HTR-8/SVneo (cell line): ENCODE measurements around the gene EXD1.
"Not testable (repeated sequence)": the region's sequence is repeated elsewhere in the genome, so short reads cannot be mapped to it uniquely, and the experiment has no call there.

ENCODE experiments used
- DNase-seq: peaks from one replicate; pipeline ENCODE4 v3.0.0; 2011; ENCODE audit warnings: low spot score, mixed read lengths; ENCODE audit not compliant: insufficient read length
- FAIRE-seq: peaks from 2 replicates; lab custom pipeline; 2011; peaks lifted over from hg19 to GRCh38; lab: Jason Lieb, UNC

Gene EXD1

GRCh38 chr15:41235228-41235627 lies 4.7 kb upstream of the EXD1 start:
- not testable (repeated sequence) for DNase-seq, FAIRE-seq

DNA sequence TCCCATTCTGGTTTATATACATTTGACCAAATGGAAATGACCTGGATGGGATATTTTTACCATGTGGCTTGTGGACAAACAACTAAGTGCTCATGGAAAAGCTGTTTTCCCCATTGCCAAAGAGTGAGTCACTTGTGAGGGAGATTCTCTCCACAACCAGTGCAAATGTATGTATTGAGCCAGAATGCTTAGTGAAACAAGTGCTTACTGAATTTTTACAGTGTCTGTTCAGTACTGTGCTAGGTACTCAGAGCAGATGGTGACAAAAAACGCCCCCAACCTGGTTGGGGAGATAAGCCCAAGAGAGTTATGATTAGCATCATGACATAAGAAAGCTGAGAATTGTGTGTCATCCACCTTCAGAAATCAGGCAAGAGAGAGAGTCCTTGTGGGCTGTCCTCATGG lies 2.8 kb upstream of the EXD1 start:
- FAIRE-seq, result no peak
- no peak for DNase-seq

- FAIRE-seq (no peak), DNase-seq (no peak)
Measured at GRCh38 chr15:41231422-41232226, 1.1 kb upstream of the EXD1 start.

GRCh38 chr15:41230345-41230649 lies 260 bp downstream of the EXD1 start:
- no peak for FAIRE-seq
- DNase-seq, result no peak

GRCh38 chr15:41219381-41219780 lies 11.2 kb downstream of the EXD1 start:
- FAIRE-seq, result no peak
- DNase-seq, result no peak

- no peak for DNase-seq
- FAIRE-seq, result no peak
Measured at GRCh38 chr15:41218851-41219250, 11.7 kb downstream of the EXD1 start.

- FAIRE-seq (no peak), DNase-seq (no peak)
Measured at GRCh38 chr15:41215708-41216107, 14.8 kb downstream of the EXD1 start.

DNA sequence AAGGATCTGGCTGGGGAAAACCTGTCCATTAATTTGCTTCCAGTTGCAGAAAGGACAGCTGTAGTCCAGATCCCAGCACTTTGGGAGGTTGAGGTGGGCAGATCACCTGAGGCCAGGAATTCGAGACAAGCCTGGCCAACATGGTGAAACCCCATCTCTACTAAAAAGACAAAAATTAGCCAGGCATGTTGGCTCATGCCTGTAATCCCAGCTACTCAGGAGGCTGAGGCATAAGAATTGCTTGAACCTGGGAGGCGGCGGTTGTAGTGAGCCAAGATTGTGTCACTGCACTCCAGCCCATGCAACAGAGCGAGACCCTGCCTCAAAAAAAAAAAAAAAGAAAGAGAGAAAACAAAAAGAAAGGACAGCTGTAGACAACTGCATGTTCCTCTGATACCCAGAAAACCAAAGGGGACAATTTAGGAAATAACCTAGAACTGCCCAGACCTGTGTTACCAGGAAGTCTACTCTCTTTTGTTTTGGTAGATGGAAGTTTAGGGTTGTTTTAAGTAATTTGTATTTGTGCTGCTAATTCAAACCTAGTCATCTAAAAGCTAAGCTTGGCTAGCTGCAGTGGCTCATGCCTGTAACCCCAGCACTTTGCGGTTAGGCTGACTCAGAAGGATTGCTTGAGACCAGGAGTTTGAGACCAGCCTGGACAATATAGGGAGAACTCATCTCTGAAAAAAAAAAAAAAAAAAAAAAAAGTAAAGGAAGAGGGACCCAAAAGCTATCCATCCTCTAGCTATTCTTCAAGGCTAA lies 22.7 kb downstream of the EXD1 start:
- DNase-seq, result no peak
- FAIRE-seq, result no peak

GRCh38 chr15:41205315-41205714 lies 25.2 kb downstream of the EXD1 start:
- FAIRE-seq (no peak), DNase-seq (no peak)

DNA sequence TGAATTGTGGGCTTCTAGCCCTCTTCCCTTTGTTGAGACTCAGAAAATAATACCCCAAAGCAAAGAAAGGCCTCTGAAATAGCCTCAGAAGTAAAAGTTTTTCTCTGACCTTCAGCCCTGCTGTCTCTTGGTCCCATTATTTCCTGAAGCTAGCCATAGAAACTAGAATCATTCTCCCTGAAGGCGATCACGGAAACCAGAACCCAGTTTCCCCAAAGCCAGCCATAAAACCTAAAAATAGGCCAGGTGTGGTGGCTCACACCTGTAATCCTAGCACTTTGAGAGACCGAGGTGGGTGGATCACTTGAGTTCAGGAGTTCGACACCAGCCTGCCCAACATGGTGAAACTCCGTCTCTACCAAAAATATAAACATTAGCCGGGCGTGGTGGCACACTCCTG lies 27.2 kb downstream of the EXD1 start:
- no peak for FAIRE-seq
- DNase-seq, result no peak

DNA sequence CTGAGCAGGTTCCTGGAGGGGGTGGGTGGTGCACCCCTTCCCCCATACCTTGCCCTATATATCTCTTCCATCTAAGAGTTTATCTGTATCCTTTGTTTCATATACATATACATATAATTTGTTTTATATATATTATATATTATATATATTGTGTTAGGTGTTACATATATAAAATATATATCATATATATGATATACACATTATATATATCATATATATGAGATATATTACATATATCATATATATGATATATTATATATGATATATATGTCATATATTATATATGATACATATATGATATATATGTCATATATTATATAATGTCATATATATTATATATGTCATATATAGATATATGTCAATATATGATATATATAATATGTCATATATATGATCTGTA lies 31.1 kb downstream of the EXD1 start:
- FAIRE-seq (no peak), DNase-seq (no peak)

GRCh38 chr15:41194444-41194843 lies 36.1 kb downstream of the EXD1 start:
- DNase-seq (no peak), FAIRE-seq (no peak)

DNA sequence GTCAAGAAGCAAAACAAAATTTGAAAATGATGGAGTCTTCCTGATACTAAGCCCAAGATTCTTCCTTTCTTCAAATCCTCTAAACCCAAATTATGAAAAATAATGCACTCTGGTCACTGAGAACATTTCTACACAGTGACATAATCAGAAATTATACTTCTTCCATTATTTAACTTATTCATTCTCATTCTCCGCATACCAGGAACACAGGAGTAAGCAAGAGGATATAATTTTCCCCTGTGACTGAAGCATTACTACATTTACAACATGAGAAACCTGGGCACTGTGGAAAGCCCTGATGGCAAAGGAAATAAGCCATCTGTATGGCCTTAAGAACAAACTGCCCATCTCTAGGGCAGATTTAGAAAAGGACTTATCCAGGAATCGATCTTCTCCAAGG lies 47.0 kb downstream of the EXD1 start:
- DNase-seq, result no peak
- no peak for FAIRE-seq

- DNase-seq, result no peak
- no peak for FAIRE-seq
Measured at GRCh38 chr15:41182266-41182665, 48.3 kb downstream of the EXD1 start.

GRCh38 chr15:41180206-41180789 lies 50.3 kb downstream of the EXD1 start:
- no peak for DNase-seq
- FAIRE-seq, result no peak

DNA sequence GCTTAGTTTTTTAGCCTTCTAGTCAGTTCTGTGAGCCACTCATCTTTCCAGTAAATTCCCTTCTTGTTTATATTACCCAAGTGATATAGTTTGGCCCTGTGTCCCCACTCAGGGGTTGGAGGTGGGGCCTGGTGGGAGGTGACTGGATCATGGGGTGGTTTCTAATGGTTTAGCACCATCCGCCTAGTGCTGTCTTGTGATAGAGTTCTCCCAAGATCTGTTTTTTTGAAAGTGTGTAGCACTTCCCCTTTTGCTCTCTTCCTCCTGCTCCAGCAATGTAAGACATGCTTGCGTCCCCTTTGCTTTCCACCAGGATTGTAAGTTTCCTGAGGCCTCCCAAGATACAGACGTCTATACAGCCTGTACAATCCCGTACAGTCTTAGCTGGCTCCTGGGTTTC lies 60.8 kb downstream of the EXD1 start:
- DNase-seq (no peak), FAIRE-seq (no peak)

- no peak for DNase-seq
- no peak for FAIRE-seq
Measured at GRCh38 chr15:41169086-41169485, 61.5 kb downstream of the EXD1 start.

GRCh38 chr15:41161736-41162135 lies 68.8 kb downstream of the EXD1 start:
- DNase-seq, result no peak

GRCh38 chr15:41161336-41161735 lies 69.2 kb downstream of the EXD1 start:
- no peak for FAIRE-seq
- no peak for DNase-seq

More at GRCh38 chr15:41161736-41162135, 68.8 kb downstream of the EXD1 start:
- FAIRE-seq, result no peak

DNA sequence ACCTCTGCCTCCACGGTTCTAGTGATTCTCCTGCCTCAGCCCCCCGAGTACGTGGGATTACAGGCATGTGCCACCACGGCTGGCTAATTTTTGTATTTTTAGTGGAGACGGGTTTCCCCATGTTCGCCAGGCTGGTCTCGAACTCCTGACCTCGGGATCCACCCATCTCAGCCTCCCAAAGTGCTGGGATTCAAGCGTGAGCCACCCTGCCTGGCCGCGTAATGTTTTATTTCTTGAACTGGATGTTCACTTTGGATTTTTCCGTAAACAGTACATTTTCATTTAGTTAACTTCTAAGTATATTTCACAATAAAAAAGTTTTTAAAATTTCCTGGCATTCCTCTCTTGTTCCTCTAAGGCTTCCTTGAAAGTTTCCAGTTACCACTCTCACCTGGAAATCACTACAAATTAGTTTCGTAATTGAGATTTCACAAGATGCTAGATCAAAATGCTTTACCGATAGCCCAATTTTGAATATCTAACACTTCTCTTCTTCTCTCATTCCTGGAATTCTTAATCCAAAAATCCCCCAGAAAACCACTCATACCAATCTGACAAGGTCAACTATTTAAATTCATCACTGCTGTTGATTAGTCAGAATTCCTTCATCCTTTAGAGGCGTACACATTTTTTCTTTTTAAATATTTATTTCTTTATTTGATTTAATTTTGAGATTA lies 69.8 kb downstream of the EXD1 start:
- DNase-seq, result no peak
- no peak for FAIRE-seq

- FAIRE-seq (no peak), DNase-seq (no peak)
Measured at GRCh38 chr15:41154412-41154811, 76.1 kb downstream of the EXD1 start.
